Fibroblast of lung (primary cell): ENCODE measurements around the gene KCNK7.

Experiments
- EZH2 ChIP-seq: IDR thresholded peaks from 2 replicates; pipeline ENCODE4 v1.5.1; 2012; ENCODE audit warnings: low read length, control low read depth, mild to moderate bottlenecking; ENCODE audit errors: missing control alignments
- TF ChIP-seq, protein P1 (sequence below), 2 donors: IDR thresholded peaks in 1 of 2; conservative IDR thresholded peaks in 1 of 2; 1 replicate in 1 of 2; 2 replicates in 1 of 2; pipeline ENCODE4 v1.5.1; 2011 to 2012; ENCODE audit warnings: low read length in 2 of 2, control low read depth in 1 of 2, inconsistent platforms in 1 of 2, low read depth in 1 of 2, mild to moderate bottlenecking in 1 of 2

DNA sequence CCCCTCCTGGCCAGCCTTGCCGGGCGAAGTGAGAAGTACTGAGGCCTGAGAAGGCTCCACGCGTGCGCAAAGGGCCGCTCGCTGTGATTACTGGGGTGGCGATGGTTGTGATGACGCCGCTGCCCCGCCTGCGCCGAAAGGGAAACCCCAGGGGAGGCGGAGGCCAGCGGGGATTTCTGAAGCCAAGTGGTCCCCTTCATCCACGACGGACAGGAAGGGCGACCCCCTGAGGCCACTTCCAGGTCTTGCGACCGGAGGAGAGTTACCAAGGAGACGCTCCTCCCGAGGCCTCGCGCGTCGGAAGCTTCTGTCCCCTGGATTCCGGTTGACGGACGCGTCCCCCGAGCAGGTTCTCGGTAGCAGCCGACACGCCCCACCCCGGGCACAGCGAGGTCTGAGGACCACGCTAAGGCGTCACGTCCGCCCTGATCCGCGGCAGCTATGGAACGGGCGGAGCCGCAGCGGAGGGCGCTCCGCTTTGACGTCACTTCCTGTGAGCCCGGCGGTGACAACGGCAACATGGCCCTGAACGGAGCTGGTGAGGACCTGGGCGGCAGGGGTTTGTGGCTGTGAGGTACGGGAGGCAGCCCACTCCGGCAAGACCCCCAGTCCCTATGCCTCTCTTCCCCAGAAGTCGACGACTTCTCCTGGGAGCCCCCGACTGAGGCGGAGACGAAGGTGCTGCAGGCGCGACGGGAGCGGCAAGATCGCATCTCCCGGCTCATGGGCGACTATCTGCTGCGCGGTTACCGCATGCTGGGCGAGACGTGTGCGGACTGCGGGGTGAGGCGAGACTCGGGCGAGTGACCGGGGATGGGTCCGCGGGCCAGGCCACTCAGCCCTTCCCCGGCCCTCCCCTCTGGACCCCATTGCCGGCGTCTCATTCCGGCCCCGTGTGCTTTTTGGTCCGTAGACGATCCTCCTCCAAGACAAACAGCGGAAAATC lies 25.4 kb downstream of the KCNK7 start, which contains the start of gene ZNRD2:
- TF ChIP-seq, protein P1, sequence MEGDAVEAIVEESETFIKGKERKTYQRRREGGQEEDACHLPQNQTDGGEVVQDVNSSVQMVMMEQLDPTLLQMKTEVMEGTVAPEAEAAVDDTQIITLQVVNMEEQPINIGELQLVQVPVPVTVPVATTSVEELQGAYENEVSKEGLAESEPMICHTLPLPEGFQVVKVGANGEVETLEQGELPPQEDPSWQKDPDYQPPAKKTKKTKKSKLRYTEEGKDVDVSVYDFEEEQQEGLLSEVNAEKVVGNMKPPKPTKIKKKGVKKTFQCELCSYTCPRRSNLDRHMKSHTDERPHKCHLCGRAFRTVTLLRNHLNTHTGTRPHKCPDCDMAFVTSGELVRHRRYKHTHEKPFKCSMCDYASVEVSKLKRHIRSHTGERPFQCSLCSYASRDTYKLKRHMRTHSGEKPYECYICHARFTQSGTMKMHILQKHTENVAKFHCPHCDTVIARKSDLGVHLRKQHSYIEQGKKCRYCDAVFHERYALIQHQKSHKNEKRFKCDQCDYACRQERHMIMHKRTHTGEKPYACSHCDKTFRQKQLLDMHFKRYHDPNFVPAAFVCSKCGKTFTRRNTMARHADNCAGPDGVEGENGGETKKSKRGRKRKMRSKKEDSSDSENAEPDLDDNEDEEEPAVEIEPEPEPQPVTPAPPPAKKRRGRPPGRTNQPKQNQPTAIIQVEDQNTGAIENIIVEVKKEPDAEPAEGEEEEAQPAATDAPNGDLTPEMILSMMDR (conservative IDR thresholded peaks at IDR 0.05 in 1 of 2, IDR thresholded peaks at IDR 0.05 in 1 of 2; ENCODE audit: low read depth in 1 of 2, low read length in 2 of 2) = peak; percentile 13 to 48
- TF ChIP-seq EZH2 = no peak
